ENCODE measurements around the gene TEP1. TPM values are rescaled to one million over a fixed set of nuclear protein-coding genes. Genes with fewer than 3 reads are reported as not detected.

Gene TEP1
- total and polyA plus RNA-seq, 10 of the 15 experiments (the other 5 are each of a cell fraction or from before 2014, with no cell fraction given) = 3.3 to 29.7 (median 16.8) TPM

DNA sequence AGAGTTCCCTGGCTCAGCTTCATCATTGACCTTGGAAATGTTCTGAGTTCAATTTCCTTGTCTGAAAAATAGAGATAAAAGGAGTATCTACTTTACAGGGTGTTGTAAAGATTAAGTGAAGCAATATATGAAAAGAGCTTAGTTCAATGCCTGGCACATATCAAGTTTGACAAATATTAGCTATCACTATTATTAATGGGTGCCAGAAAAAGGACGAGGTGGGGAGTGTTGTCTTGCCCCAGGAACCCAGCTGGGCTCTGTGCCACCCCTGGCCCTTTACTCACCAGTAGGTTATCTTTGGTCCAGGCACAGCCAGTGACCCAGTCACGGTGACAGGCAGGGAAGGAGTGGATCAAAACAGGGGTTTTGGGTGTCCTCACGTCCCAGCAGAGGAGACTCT lies 37.8 kb downstream of the TEP1 start (continued):
- TF ChIP-seq, protein P1, sequence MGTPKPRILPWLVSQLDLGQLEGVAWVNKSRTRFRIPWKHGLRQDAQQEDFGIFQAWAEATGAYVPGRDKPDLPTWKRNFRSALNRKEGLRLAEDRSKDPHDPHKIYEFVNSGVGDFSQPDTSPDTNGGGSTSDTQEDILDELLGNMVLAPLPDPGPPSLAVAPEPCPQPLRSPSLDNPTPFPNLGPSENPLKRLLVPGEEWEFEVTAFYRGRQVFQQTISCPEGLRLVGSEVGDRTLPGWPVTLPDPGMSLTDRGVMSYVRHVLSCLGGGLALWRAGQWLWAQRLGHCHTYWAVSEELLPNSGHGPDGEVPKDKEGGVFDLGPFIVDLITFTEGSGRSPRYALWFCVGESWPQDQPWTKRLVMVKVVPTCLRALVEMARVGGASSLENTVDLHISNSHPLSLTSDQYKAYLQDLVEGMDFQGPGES (IDR thresholded peaks at IDR 0.05) = no peak
- TF ChIP-seq EGR1 (IDR thresholded peaks at IDR 0.05; ENCODE audit: borderline replicate concordance in 1 of 2, low read depth in 2 of 2, low read length in 2 of 2) (no peak), ZBTB11 (CRISPR knock-in tag; IDR thresholded peaks at IDR 0.05) (no peak), NRF1 (conservative IDR thresholded peaks at IDR 0.05; ENCODE audit: low read depth, low read length) (no peak), ZZZ3 (IDR thresholded peaks at IDR 0.05; ENCODE audit: control insufficient read depth, insufficient read length, low read depth) (no peak), ZBTB4 (CRISPR knock-in tag; IDR thresholded peaks at IDR 0.05) (no peak)
